Fibroblast of mammary gland (primary cell): ENCODE data around the gene RNASE1.

ENCODE experiments used
- DNase-seq: peaks from one replicate; pipeline ENCODE4 v3.0.0-alpha.2; 2010; ENCODE audit warnings: low read depth
- H3K4me3 ChIP-seq: 2 replicates; pipeline ENCODE4 v1.5.1; 2011; ENCODE audit warnings: low read depth, mild to moderate bottlenecking, low read length, moderate library complexity; ENCODE audit not compliant: control insufficient read depth
- CTCF ChIP-seq: conservative IDR thresholded peaks from 2 replicates; pipeline ENCODE4 v1.5.1; 2011; ENCODE audit warnings: low read depth, low read length, inconsistent platforms; ENCODE audit not compliant: control insufficient read depth, insufficient read depth

Gene RNASE1

GRCh38 chr14:20802341-20803084 lies at the start of gene RNASE1:
RNASE1 (minus strand) TSS chr14:20802844; CDS start chr14:20802068, 776 bp downstream.
- TF ChIP-seq CTCF = no peak
- DNase-seq = peak; percentile 10
- H3K4me3 ChIP-seq = no peak within 1 kb of the TSS

- H3K4me3 ChIP-seq = no peak overlapping the region
- DNase-seq = no peak
- no peak for TF ChIP-seq CTCF
Observed at GRCh38 chr14:20848955-20849570, 46.4 kb upstream of the RNASE1 start.

GRCh38 chr14:20848316-20848954 lies 45.8 kb upstream of the RNASE1 start:
- TF ChIP-seq CTCF = no peak
- H3K4me3 ChIP-seq = no peak overlapping the region
- peak; percentile 72 for DNase-seq

- TF ChIP-seq CTCF = no peak
- no peak for DNase-seq
- no peak overlapping the region for H3K4me3 ChIP-seq
Observed at GRCh38 chr14:20846560-20846959, 43.9 kb upstream of the RNASE1 start.

- TF ChIP-seq CTCF = no peak
- no peak for DNase-seq
- no peak overlapping the region for H3K4me3 ChIP-seq
Observed at GRCh38 chr14:20841096-20841495, 38.5 kb upstream of the RNASE1 start.

- H3K4me3 ChIP-seq = no peak overlapping the region
- no peak for TF ChIP-seq CTCF
- DNase-seq = no peak
Observed at GRCh38 chr14:20837831-20838230, 35.2 kb upstream of the RNASE1 start.
